Ammon's horn (tissue), 1 donor: ENCODE results near the gene LHFPL6.
A peak's percentile ranks its signal among the peaks of the same experiment; 100 is the strongest.

ENCODE experiments used
- DNase-seq: peaks from one replicate; pipeline ENCODE4 v3.0.0-alpha.2; 2016; ENCODE audit warnings: low spot score

Gene LHFPL6

DNA sequence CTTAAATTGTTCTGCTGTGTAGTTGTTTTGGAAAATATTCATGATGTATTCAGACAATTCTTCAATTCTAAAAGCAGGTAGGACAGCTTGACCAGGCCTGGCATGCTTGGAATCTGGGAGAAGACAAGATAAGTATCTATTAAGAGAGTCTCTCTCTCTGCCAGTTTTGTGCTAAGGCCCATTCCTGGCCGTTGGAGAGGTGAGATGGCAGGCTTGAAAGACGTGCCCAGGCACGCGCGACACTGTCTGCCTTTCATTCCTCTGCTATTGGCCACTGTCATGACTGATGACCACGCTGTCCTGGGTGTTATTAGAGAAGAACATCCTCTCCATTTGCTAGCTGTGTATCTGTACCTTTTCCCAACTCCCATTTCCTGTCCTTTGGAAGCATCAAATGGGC lies 90.3 kb downstream of the LHFPL6 start:
- DNase-seq: no peak

DNA sequence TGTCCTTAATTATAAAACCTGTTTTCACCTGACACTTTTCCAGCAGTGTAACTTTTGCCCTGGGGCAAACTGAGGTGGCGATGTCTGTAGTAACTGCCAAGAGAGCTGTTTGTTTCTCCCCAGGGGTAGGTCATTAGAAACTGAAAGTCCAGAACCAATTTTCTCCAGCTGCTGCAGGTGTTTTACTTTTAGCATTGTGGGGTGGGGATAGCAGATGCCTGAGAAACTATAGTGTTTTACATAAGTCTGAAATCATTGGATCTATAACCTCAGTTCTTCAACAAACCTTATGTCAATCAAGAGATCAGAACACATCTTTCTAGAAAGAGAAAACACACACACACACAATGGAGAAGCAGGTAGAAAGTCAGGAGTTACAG lies 92.7 kb downstream of the LHFPL6 start:
- no peak for DNase-seq

DNA sequence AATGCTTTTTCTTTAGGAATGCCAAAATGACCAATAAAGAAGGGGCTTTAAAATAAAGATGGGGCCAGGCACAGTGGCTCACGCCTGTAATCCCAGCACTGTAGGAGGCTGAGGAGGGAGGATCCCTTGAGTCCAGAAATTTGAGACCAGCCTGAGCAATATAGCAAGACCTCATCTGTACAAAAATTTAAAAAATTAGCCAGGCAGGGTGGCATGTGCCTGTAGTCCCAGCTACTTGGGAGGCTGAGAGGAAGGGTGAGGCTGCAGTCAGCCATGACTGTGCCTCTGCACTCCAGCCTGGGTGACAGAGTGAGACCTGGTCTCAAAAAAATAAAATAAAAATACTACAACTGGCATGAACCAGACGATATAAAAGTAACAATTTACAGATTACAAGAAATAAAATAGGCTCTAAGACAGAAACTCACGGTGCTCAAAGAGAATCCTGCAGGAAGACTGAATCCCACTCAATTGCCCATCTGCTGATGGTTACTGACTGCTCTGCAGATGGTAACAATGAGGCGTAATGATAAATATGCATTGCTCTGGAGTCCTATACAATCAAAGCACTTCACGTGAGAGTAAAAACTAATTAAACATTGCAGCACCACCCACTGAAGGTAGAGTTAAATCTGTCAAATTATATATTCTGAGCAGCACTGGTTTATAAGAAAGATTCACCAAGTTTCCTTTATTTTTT lies 93.2 kb downstream of the LHFPL6 start:
- DNase-seq: no peak

DNA sequence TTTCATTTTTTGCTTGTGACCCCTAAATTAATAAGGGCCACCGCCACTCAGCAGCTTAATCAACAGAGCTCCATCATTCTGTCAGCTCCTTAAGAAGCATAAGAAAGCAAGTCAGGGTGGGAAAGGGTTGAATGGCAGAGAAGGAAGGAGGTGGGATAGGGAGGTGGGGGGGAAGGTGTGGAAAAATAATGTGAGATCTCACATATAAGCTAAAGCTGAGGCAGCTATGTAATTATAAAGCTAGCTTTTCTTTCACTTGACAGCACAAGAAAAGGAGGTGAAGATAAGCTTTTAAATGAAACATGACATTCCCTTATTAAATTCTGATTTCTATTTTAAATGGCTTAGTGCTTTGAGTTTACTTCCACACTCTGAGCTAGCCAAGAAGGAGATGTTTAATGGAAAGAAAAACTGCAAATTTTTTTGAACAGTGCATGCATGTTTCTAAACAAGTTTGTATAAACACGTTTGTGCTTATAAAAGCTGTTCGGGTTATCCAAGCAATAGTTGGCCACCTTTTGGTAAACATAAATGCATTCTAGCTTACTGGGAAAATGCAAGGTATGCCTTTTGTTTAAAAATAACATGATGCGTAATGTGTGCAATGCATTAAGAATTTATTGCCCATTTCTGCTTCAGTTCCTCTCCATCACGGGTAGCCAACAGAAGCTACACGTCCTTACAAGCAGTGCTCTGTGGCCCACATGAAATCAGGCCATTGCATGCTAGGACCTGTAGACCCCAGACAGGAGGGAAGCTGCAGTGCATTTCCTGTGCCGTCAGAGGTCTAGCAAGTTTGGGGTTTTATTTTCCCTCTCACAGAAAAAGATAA lies 96.2 kb downstream of the LHFPL6 start:
- DNase-seq: no peak

DNA sequence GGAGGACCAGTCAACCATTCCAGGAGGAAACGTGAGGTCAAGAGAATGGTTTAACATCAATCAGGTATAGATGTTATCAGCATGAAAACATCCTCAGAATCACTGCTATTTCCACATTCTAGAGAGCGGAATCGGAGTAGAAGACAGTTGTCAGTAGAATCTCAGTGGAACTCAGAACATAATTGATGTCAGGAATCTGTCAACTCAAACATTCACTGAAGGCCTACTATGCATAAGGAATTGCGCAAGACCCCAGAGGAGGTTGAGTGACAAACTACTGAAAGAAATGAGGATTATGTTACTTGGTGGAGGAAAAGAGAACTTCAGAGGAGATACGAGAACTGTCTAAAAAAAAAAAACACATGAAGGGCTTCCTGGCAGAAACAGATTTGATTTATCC lies 97.8 kb downstream of the LHFPL6 start:
- DNase-seq: no peak

DNA sequence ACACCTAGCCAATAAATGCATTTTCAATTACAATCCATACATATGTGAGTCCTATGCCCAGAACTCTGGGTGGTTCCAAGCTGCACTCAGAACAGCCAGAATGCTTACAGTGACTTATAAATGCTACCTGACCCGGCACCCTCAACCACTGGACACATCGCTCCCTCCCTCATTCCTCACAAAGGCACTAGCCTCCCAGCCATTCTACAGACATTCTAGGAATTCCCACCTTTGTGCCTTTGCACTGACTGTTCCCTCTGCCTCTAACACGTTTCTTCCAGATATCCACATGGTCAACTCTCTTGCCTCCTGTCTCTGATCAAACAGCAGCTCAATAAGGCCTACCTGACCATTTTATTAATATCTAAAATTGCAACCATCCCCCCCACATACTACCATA lies 99.9 kb downstream of the LHFPL6 start:
- no peak for DNase-seq

DNA sequence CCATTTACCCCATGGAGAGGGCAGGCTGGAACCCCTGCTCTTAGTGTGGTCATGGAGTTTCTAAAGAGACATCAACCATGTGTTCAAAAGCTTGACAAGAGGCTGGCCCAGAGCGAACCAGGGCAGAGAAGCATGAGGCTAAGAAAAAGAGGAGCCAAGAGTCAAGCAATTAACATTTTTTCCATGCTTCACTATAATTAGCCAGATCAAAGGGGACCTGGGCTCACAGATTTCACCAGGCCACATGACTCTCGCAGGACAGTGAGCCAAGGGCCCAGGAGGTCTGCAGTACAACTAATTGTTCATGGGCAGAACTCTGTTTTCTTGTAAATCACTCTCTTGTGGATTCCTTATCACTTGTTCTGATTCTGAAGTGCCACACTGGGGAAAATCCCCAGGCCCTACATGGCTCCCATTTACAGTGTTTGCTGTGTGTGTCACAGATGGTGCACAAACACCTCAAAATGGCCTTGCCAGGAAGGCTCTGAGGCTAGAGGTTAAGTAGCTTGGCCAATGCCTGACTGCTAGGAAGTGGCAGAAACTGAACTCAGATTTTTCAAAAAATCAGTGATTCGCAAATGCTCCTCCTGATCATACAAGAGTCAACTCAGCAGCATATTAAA lies 101.2 kb downstream of the LHFPL6 start:
- peak; percentile 28 for DNase-seq

DNA sequence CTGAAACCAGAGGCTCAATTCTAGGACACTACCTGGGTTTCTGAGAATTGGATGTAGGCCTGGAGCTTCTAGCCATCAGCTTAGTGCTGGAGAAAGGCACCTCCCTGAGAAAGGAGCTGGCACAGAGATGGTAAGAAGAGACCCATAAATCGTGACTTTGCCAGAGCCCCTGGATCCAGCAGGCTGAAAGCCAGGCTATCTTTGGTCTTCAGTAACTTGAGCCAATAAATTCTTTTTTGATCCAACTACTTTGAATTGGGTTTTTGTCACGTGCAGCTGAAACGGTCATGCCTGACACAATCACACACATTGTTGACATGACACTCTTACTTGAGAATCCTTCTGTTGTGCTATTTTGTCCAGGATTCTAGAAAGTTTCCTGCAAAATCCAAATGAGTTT lies 103.4 kb downstream of the LHFPL6 start:
- DNase-seq: no peak

DNA sequence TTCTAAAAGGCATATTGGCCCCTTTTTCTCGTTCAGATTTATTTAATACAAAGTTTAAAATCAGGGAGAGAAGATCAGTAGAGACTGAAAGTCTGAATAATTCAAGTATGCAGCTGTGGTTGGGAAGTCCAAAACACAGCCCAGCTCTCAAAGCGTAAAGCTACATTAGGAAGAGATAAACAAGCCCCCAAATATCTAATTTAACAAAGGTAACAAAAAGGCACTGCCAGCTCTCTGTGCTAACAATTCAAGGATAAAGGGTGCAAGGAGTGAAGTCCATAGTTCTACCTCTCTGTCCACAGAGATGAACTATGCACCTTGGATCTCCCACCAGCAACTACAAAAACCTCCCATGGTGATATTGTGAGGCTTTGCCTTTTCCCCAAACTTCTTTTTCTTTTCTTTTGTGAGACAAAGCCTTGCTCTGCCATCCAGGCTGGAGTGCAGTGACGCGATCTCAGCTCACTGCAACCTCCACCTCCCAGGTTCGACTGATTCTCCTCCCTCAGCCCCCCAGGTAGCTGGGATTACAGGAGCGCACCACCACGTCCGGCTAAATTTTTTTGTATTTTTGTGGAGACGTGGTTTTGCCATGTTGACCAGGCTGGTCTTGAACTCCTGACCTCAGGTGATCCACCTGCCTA lies 104.4 kb downstream of the LHFPL6 start:
- DNase-seq: no peak

DNA sequence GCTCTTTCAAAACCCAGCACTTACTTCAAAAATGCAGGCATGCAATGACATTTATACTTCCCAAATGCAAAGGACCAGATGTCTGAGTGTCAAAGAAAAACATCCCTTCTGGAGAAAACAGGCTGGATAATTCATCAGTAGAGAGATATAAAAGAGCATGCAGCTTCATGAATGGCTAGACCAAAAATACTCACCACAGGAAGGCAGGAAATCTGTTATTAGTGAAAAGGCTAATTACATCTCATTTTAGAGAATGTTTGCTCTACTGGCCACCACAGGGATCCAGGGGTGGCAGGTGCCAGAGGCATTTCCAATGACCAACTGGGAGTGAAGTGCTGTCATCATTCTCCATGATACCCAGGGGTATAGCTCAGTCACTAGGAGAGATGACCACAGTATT lies 106.5 kb downstream of the LHFPL6 start:
- DNase-seq: no peak

DNA sequence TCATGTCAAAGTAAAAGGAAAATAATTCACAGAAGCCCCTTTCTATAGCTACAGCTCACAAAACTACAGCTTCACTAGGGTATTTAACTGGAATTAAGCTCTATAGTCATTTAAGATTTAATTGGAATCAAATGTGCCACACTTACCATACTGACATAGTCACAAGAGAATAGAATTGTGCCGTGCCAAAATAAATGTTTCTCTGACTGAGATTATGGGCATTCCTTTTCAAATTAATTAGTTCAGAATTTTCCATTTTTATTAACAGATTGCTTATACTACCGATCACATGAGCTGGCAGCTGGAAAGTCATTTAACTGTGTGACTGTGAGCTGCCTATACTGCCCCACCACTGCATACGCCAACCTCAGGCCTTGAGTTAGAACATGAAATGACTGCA lies 108.4 kb downstream of the LHFPL6 start:
- no peak for DNase-seq

DNA sequence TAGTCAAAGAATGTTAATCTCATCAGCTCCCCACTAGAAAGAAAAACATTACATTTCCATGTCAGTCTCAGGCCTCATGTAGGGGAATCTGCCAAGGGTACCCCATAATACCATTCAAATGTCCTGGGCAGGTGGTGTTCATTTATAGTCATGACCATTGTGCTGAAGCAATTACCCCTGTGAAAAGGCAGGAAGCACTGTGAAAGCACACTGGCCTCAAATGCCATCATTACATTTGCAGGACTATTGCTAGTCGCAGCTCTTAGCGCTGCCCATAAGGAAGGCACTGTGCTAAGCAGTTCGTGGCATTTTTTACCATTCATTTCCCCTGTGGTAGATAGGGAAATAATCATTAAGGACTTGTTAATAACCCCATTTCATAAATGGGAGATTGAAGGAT lies 109.0 kb downstream of the LHFPL6 start:
- DNase-seq: no peak

DNA sequence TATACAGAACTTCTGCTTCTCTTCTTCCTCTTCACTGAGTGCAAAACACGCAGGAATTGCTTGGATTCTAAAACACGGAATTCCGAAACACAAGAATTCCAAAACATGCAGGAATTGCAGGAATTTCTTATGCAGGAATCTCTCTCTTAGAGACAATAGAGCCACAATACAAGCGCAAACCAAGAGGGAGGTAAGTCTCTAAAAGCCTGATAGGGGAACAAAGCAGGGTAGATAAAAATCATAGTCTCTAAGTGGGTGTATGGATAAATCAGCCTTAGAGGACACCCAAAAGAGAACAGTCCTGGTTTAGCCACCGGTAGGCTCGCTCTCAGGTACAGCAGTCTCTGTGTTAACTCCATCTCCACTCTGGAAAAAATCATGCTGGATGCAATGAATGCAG lies 112.9 kb downstream of the LHFPL6 start:
- no peak for DNase-seq

DNA sequence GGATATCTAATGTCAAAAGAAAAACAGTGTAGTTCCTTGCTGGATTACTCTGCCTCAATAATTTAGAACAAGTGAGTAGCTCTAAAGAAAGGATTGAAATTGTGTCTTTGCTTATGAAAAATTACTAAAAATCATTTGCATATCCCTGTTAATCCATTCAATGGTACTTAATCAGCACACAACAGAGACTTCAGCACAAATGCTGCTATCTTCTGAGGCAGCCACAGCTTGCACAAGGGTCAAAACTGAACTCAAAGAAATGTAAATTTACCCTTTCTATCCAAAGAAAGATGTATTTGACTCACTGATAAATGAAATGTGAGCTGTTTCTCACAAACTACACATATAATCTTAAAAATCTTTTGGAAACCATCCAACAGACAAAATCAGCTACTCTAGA lies 116.2 kb downstream of the LHFPL6 start:
- no peak for DNase-seq

DNA sequence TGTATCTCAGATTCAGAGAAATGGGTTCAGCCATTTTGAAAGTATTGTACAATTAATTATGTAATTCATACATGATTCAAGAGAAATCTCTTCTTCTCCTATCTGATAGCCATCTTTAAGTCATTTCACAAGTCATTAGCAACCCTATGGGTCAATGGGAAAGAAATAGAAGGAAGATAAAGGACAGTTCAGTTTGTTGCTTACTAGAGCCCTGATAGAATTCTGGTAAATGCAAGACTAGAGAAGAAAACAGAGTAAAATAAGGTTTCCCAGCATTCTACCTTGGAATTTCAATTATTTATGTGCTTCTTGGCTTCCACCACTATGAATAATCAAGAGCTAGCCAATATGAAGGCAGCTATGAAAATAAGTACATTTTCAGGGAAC lies 117.7 kb downstream of the LHFPL6 start:
- no peak for DNase-seq

DNA sequence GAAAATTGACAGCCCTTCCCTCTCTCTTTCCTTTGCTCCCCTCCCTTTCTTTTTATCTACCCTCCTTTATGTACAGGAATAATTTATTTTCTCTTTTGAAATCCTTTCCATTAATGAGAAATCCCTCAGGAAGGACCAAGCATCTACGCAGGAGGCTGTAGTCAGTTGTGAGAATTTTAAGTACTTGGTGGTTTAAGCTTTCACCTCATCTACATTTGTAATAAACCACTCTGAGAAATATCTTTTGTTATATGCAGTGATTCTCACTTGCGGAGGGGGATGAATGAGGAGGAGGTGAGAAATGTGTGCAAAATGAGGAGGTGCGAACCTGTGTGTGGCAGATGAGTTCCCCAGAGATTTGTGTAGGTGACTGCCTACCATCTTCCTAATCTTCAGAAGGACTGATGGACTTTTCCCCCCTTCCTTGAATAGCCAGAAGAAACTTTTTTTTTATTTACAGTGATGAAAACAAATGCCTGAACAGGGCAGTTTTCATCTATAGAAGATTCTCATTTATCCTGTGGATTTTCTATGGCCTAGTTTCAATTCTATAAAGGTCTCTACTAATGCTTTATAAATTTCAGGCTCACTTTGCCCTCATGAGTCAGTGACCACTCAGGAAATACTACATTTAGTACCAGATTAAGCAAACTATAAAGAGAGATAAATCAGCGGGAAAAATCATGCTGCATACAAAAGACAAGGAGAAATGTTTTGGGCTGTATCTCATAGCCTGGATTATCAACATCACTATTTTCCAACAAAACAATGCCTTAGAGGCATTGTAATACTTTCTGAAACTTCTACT lies 118.3 kb downstream of the LHFPL6 start:
- DNase-seq: no peak

DNA sequence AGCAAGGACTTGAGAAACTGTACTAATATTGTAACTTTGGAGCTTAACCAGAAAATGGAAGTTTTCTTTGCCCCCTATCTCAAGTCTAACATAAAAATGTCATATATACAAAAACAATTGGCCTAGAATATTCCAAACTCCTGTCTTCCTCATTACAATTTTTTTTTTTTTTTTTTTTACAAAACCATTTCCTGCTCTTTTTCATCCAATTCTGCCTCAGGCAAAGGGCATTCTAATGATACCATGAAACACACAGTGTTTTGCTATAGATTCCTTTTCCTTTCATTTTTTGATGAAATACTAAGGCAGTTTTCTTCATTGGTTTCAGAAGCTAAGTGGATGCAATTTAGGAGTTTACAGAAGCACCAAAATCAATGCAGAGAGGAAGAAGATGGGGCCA lies 119.7 kb downstream of the LHFPL6 start:
- DNase-seq: no peak

DNA sequence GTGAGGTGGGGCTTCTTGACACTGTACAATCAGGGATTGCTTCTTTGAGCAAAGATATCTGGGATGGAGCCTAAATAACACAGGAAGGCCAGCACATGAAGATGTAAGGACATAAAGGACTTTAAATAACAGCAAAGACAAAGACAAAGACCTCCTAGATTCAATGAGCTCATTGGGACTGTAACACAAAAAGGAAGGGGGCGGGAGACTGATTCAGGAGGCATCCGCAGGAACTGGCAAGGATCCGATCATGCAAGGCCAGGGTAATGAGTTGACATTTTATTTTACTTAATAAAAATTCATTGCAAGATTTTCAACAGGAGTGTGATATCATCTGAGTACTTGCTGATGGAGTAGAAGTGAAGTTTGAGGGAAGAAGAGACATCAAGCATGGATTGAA lies 121.5 kb downstream of the LHFPL6 start:
- DNase-seq: no peak

DNA sequence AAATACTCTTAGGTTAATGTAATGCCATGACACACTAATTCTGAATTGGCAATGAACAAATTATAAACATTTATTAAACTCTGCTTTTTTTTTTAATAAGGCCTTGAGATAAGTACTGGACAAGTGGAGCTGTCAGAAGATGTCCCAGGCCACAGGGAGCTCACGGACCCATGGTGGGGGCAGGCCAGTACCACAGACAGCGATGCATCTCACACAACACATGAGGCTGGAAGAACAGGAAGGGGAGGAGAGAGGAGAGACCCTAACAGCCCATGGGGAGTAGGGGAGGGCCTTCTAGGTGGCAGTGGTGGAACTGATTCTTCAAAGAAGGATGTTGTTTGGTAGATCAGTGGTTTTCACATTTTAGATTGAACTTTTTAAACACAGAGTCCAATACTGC lies 128.4 kb downstream of the LHFPL6 start:
- DNase-seq: no peak

DNA sequence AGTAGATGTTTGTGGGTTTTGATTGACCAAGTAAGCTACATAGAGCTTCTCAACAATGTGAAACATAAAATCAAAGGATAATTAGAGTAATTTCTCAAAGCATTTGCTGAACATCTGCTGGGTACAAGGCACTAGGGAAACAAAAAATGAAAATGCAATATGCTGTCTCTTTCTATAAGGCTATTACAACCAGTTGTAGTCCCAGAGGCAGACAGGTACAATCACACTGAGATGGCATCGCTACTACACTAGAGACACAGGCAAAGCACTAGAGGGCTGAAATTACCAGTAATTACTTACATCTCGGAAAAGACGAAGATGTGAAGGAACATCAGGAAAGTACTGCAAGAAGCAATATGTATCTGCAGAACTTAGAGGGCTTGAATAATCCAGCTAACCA lies 133.3 kb downstream of the LHFPL6 start:
- no peak for DNase-seq

DNA sequence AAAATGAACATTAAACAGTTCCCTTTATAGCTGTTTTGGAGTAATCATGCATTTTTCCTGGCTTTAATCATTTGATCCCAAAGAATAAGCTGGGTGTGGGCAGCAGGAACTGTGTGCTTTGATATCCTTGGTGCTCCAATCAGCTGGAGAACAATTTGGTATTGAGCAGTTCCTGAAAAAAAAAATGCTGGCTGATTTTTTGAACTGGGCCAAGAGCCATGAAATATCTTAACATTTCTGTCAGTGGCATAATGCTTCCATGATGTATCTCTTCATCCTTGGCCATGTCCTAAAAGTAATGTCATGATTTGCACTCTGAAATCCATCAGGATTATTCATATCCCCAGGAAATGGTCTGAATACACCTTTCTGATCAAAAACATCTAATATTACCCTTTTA lies 134.7 kb downstream of the LHFPL6 start:
- DNase-seq: no peak

DNA sequence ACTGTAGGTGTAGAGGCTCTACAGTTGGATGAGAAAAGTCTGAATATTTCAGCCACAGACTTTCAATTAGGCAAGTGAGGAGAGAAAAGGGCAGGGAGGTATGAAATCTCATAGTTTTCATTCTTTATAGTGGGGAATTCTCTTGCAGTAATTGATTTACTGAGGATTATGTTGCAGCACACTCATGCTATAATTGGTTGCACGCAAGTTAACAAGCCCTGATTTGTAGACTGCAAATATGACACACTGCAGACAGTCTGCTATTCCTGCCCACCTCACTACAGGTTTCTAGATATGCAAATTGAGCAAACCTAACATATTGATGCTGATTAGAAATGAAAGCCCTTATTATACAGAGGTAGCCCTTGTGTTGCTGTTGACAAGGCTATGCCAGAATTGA lies 139.4 kb downstream of the LHFPL6 start:
- no peak for DNase-seq
